ENCODE results near the gene PPP6R3.
"Not testable (repeated sequence)": the region's sequence is repeated elsewhere in the genome, so short reads cannot be mapped to it uniquely, and the experiment has no call there.

The PPP6R3 gene

DNA sequence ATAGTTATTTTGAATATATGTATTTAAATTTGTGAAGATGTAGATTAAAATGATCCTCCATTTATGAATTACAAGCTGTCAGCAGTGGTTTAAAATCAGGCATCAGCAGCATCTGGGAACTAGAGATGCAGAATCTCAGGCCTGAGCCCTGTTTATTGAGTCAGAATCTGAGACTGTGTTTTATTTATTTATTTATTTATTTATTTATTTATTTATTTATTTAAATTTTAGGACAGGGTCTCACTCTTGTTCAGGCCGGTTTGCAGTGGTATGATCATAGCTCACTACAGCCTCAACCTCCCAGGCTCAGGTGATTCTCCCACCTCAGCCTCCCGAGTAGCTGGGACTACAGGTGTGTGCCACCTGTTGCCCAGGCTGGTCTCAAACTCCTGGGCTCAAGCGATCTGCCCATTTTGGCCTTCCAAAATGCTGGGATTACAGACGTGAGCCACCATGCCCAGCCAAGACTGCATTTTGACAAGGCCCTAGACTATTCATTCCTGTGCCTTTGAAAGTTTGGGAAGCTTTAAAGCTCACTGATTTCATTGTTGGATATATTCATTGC lies 70.7 kb downstream of the PPP6R3 start:
- DNase-seq = no peak

DNA sequence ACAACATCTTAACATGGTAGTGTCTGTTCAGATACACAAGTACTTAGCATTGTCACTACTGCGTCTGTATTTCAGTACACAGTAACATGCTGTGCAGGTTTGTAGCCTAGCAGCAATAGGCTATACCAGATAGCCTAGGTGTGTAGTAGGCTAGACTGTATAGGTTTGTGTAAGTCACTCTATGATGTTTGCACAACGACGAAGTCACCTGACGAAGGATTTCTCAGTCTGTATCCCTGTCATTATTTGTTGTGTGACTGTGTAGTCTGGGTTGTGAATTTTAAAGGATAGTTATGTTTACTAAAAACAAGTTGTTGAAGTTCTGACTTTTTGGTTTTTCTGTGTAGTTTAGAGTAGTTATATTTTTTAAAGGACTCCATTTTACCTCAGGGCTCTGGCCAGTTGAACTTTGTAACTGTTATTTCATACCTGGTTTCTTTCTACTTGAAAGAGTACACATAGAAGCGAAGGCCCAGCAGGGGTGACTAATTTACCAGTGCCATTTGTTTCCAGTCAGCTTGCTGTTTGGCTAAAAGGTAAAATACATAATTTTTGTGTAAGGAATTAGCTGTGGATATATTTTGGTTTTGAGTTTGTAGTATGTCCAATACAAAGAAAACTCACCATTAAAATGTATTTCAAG lies 72.3 kb downstream of the PPP6R3 start:
- DNase-seq = no peak

DNA sequence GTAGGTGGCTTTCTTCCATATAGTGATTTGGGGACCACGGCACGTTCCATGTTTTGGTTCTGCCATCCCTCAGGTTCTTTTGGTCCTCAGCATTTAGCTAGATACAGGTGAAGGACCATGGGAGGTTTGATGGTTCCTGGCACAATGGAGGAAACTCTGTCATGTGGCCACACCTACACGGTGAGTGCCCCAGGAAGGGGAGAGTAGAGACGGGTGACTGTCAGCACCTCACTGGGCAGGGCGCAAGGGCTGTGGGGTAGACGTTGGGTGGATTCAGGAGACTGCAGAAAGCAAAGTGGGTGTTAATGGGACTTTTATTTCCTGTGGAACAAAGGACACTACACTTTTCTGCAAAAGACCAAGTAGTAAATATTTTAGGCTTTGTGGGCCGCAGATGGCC lies 73.4 kb downstream of the PPP6R3 start:
- no peak for DNase-seq

DNA sequence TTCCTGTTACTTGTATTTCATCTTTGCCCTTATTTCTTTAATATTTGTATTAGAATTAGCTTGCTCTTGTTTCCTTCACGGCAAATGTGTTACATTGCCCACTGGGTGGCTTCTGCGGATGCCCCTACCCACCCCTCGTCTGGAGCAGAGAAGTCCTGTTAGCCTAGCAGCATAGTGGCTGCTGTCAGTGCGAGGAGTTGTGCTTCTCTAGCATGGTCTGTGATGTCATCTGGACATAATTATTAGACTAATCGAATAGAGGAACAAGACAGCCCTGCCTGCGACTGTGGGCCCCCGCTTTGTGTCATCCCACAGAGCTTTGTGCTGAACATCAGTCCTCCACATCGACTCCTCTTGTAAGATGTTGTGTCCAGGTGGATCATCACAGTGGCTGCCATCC lies 74.5 kb downstream of the PPP6R3 start:
- no peak for DNase-seq

DNA sequence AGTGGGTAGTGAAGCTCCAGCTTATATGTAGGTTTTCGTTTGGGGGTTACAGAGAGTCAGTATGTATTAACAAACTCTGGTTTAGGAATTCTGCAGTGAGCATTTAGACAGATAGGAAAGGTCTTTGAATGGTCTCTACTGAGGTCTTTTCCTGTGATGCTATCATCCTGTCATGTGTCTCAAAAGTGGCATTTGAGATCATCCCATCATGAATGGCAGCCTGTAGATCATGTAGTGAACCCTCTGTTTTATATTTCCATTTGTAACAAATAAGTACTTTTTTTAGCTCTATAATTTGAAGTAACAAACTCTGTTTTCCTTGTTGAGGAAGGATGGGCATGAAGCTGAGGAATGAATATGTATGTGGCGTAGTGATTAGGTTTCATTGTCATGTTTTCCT lies 76.2 kb downstream of the PPP6R3 start:
- no peak for DNase-seq

DNA sequence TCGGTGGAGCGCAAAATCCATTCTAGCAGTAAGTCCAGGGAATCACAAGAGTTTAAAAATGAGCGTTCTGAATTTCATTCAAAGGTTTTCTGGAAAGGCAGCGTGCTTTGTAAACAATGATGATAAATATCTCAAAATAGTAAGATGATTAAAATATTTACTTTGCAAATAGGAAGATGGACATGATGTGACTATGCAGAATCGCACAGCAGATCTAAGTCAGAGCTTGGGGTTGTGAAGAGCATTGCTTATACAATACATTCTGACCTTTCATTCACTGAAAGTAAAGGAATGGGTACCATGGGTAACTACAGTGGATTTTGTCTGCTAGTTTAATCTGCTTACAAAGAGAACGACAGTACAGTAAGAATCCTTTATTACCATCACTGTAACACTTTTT lies 77.5 kb downstream of the PPP6R3 start:
- no peak for DNase-seq

DNA sequence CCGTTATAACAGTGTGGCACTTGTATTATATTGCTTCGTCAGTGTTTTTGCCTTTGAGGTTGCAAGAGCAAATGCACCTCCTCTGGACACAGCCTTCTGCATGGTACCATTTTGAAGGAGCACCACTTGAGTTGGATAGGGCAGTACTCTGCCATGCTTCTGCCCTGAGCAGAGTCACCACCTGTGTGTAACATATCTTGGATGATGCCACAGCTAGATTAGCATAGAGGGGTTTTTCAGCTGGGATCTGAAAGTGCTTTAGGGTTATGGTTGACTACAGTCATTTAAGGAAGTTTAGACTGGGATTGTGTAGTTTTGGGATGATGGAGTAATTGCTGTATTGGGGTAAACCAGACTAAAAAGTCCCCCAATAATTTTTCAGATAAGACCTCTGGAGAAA lies 78.8 kb downstream of the PPP6R3 start:
- DNase-seq = no peak

DNA sequence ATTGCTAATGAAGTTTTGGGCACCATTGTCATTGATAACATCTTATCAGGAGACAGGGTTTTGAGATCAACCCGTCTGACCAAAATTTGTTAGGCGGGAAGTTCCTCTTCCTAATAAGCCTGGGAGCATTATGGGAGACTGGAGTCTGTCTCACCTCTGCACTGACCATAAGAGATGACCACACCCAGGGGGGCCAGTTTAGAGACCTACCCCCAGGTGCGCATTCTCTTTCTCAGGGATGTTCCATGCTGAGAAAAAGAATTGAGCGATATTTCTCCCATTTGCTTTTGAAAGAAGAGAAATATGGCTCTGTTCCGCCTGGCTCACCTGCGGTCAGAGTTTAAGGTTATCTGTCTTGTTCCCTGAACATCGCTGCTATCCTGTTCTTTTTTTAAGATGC lies 80.0 kb downstream of the PPP6R3 start:
- DNase-seq = not testable (repeated sequence)

DNA sequence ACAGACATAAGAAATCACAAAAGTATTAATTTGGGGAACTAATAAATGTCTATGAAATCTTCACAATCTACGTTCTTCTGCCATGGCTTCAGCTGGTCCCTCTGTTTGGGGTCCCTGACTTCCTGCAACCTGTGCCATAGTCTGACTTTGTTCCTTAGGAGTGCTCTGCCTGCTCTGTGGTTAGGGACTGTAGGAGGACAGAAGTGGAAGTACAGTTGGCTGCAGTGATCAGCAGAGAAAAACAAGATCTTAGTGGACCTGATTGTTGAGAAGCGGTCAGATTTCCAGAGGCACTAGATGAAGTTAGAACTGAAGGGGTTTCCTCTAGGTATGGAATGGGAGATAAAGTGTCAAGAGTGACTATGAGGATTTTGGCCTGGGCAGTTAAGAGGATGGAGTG lies 80.6 kb downstream of the PPP6R3 start:
- DNase-seq = no peak

DNA sequence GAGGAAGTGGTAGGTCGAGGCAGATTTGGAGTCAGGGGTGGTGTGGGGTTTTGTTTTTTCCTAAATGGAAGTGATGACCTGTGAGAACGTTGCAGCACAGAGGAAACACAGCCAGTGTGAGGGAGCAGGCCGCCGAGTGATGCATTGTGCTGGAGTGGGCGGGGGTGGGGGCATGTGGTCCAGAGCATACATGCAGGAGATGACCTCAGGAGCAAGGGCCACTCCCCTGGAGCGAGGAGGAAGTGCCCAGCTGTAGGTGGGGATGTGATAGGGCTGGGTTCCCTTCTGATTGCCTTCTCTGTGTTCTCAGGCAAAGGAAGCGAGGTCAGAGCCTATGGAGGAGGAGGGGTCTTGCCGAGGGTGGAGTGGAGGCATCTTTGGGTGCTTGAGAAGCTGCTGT lies 81.4 kb downstream of the PPP6R3 start:
- no peak for DNase-seq

DNA sequence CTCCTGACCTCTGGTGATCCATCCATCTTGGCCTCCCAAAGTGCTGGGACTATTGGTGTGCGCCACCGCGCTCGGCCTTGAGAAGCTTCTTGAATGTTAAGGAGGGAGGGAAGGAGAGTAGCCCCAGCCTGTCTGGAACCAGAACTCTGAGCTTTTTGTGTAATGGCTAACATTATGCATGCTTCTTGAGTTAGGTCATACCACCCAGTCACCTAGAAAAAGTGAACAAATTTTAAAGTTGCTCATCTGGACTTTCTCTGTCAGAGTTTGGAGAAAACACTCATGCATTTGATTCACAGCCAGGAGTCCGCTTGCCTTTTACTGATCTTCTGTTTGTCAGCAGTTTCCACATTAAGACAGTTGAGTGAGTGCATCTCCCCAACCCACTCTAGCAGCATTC lies 82.1 kb downstream of the PPP6R3 start:
- no peak for DNase-seq

DNA sequence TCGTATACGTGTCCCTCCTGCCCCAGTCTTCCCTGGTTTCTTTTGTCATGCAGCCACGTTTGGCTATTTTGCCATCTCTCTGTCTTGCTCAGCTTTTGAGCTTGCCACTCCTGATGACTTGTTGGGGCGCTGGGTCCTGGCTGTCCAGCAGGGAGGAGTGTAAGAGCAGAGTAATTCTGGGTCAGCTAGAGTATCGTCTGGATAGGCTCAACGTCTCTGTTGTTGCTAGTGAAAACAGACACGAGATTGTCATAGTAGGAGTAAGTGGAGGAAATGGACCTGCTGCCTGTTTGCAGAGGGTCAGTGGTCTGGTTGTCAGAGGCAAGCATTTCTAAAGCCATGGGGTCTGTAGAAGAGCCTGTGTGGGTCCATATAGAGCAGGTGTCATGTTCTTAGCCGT lies 83.0 kb downstream of the PPP6R3 start:
- DNase-seq = no peak

DNA sequence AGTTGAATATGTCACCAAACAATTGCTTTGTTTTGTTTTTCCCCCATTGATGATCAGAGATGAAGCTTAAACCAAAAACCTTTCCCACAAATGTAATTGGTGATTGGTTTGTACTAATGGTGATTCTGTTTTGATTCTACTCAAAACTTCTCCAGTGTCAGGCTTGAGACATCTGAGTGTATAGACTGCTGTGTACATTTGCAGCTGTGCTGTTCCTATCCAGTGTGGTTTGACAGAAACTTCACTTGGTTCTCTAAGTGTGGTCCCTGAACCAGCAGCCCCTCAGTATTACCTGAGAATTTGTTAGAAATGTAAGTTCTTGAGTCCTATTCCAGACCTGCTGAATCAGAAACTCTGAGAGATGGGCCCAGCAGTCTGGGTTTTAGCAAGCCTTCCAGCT lies 84.8 kb downstream of the PPP6R3 start:
- no peak for DNase-seq

DNA sequence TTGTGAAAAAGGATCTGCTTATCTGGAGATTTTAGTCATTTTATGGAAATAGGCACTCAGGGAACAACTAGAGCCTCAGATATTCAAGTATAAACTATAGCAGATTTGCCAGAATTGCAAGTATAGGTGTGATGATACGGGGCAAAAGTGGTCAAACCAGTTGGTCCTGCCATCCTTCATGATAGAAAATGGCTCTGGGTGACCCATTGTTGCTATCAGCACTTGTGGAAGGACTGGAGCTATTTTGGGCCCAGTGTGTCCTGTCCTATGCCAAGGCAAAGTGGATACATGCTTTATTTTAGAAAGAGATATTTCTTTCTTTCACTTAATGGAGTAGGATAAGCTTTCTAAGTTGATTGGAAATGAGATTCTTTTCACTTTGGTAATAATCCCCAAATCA lies 85.2 kb downstream of the PPP6R3 start:
- no peak for DNase-seq

DNA sequence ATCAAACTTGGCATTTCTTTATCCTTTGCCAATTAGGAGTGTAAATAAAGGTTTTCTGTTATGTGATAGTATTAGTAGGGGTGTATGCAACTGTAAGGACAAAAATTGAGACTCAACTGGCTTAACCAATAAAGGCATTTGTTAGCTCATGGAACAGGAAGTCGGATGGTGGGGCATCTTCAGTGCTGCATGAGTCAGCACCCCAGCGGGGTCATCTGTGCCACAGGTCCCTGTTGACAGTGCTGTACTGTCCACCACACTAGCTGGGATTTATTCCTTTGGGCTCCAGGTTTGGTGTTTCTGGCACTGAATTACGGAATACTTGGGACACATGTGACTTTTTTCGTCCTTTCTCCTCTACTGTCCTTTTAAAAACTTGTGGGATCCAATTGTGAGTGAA lies 86.0 kb downstream of the PPP6R3 start:
- DNase-seq = no peak

DNA sequence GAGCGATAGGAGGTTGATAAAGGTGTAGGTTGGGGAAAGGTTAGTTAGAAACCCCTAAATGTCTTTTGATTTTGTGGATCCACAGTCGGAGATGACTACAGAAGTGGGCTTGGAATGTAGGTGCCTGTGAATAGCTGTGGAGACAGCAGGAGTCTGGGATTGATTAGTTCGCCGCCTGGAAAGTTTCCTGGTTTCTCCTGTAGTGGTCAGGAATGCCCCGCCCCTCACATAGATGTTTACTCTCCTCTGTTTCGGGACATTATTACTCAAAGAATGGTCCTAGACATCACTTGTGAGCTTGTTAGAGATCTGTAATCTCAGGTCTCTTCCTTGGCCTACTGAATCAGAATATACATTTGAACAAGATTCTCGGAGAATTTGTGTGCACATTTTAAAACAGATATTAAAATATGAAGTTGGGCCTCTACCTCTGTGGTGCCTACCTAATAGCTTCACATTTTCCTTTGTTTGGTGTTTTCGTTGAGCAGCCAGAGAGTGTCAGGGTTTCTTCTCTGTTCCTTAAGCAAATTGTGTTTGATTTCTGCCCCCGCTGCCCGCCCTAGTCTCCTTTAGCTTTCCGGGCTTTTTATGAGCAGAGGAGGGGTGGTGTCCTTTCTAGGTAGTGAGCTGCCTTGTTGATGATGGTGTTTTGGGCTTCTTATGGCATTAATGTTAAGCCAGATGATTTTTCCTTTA lies 89.4 kb downstream of the PPP6R3 start:
- no peak for DNase-seq

DNA sequence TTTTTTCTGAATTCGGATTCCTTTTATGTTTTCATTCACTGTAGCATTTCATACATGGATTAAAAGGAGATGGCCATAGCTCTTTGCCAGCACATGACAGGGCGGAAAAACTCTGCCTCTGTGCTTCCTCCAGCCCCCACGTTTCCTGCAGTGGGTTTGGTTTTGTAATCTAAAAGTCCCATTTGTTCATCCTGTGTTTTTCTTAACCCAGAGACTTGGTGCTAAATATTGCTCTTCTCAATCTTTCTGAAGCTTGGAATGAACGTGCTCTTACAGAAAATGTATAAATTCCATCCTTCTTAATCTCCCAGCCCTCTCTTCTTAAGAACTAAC lies 89.9 kb downstream of the PPP6R3 start:
- no peak for DNase-seq

DNA sequence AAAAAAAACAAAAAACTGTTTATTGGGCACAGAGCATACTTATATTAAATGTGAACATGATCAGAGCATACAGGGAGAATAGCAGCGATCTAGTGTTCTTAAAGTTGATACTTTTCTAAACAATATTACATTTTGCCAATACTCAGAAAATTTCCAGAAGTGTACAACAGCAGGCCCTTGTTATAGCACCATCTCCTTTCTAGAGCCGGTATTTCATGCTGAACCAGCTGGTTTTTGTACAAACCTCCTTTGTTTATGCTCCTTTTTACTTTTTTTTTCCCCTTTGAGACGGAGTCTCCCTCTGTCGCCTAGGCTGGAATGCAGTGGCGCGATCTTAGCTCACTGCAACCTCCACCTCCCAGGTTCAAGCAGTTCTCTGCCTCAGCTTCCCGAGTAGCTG lies 90.7 kb downstream of the PPP6R3 start:
- no peak for DNase-seq

DNA sequence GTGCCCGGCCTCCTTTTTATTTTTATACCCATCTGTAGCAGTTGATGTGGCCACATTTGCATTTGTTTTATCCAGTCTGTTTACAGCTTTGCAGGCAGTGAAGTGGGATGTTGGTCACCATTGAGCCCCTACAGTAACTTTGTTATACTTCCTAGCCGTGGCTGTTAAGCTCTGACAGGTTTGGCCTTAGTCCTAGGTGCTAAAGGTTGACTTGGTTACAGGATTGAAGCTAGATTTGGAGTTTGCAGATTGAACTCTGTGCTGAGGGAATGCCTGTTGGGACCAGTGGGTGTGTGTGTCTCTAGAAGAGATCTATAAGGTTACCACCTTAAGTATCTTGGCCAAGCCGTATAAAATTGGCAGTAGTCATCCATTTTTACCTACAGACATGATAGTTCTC lies 91.2 kb downstream of the PPP6R3 start:
- DNase-seq = no peak

DNA sequence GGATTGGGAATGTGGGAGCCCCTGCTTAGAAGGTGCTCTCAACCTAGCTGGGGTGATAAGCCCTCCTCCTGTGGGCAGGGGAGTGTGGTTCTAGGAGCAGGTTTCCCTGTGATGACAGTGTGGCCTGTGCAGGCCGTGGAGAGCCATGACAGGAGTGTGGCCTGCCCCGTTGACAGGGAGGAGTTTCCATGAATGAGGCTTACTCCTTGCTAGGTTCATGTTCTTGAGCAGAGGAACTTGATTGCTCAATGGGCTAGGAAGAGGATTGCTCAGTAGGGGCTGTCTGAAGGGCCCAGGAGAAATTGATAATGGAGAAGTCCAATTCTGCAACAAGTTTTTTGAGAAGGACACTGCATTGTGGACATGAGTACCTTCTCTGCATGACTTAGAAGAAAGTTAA lies 92.0 kb downstream of the PPP6R3 start:
- DNase-seq = no peak

DNA sequence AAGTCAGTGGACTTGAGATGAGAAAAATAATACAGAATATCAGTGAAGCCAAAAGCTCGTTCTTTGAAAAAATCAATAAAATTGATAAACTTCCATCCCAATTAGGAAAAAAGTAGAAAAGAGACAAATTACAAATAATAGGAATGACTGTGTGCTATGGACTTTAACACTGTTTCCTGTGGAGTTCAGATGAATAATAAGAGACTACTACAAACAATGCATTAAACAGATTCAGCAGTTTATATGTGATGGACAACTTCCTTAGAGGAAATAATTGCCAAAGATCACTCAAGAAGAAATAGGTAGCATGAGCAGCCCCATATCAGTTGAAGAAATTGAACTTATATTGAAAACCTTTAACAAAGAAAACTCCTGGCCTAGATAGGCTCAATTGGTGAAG lies 99.7 kb downstream of the PPP6R3 start:
- no peak for DNase-seq

DNA sequence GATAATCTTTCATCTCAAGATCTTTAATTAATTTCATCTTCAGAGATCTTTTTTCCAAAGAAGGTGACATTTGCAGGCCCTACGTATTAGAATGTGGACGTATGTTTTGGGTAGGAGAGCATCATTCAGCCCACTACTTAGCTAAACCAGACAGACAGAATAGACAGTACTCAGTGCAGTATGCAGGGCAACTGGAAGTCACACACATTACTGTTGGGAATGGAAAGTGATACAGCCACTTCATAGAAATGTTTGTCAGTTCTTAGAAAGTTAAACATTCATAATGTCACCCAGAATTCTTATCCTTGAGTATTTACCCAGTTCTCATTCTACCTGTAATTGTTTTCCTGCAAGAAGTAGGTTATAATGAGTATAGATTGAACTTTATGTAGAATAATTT lies 102.9 kb downstream of the PPP6R3 start:
- DNase-seq = no peak

DNA sequence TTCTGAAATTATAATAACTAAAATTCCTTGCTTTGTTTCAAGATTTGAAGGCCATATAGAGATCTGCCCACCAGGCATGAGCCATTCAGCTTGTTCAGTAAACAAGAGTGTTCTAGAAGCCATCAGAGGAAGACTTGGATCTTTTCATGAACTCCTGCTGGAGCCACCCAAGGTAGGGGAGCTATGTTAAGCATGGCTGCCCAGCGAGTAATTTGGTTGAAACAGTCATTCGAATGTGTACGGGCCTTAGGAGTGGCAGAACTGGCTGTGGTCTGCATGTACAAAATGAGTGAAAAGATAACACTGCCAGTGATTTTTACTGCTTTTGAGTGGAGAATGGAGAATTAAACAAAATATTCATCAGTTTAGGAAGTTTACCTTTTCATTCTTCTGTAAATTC lies 103.7 kb downstream of the PPP6R3 start:
- DNase-seq = no peak

DNA sequence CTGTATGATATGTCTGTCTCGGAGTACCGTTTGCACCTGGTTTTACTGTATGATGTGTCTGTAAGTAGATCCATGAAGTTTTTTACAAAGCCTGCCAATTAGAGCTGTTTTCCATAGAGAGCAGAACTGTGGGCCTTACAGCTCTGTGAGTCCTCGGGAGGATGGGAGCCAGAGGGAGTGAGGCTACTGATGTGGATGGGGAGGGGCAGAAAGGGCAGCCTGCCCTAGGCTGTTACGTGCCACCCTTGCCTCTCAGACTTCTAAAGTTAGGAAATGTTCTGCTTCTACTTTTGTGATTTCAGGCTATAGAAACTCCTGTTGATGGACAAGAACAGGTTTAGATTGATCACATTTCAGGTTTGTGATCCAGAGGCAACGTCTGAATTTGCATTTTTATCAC lies 105.2 kb downstream of the PPP6R3 start:
- DNase-seq = no peak

DNA sequence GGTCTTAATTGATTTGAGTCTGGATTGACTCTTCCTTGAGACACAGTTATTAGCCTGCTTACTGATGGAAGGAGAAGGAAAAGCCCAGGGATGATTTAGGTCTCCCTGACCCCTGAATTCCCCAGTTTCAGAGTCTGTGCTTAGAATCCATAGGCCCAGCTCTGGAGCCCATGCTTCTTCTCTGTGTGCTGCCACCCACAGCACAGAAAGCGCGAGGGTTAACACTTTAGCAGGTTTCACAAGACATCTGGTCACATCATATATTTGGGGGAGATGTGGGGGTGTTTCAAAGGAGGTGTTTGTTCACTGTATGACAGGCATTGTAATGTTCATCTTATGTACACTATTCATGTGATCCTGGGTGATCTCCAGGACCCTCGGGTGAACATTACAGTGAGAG lies 107.0 kb downstream of the PPP6R3 start:
- no peak for DNase-seq
